IPS-18a (cell line): ENCODE results near the gene MMP15.
"Not testable (repeated sequence)": the region's sequence is repeated elsewhere in the genome, so short reads cannot be mapped to it uniquely, and the experiment has no call there.

Source experiments
- H3K27ac ChIP-seq: one replicate; pipeline ENCODE4 v1.5.1; 2013; ENCODE audit warnings: low read length
- H3K27me3 ChIP-seq: one replicate; pipeline ENCODE4 v1.6.1; 2013; ENCODE audit warnings: mild to moderate bottlenecking, low read length; ENCODE audit not compliant: control insufficient read depth, insufficient read depth
- H3K36me3 ChIP-seq: one replicate; pipeline ENCODE4 v1.6.1; 2013; ENCODE audit warnings: low read depth, low read length; ENCODE audit not compliant: control insufficient read depth
- H3K4me1 ChIP-seq: one replicate; pipeline ENCODE4 v1.6.1; 2013; ENCODE audit warnings: low read depth, low read length; ENCODE audit not compliant: control insufficient read depth
- H3K4me3 ChIP-seq: one replicate; pipeline ENCODE4 v1.5.1; 2013; ENCODE audit warnings: low read length
- H3K9ac ChIP-seq: one replicate; pipeline ENCODE4 v1.6.1; 2013; ENCODE audit warnings: mild to moderate bottlenecking, low read length, moderate library complexity
- H3K9me3 ChIP-seq: one replicate; pipeline ENCODE4 v1.6.1; 2013; ENCODE audit warnings: low read depth, low read length; ENCODE audit not compliant: control insufficient read depth

MMP15 gene

GRCh38 chr16:57997528-57998265, 27.9 kb upstream of the MMP15 start:
- no peaks in the 10 kb centered on the region for H3K36me3 ChIP-seq
- no peak overlapping the region for H3K9ac ChIP-seq
- no peak overlapping the region for H3K27ac ChIP-seq
- no peaks in the 10 kb centered on the region for H3K9me3 ChIP-seq
- H3K27me3 ChIP-seq: no peaks in the 10 kb centered on the region
- peaks cover 12% of the 10 kb centered on the region for H3K4me1 ChIP-seq
- H3K4me3 ChIP-seq: no peak overlapping the region

DNA sequence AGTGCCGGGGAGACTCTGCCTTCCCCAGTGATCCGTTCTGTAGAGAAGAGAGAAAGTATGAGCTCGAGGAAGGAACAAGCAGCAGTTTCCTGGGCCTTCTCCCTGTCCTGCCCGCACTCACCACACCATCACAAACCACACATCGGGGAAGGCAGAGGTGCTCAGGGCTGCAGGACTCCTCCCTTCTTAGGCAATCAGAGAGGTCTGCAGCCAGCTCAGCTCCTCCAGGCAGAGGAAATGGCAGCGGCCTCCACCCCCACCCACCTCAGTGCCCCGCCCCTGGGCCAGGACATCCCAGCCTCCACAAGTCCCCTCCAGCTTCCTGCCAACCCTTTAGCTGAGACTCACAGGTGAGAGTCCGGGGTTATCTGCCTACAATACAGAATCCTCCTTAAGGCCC, 27.1 kb upstream of the MMP15 start:
- no peaks in the 10 kb centered on the region for H3K36me3 ChIP-seq
- no peak overlapping the region for H3K9ac ChIP-seq
- no peaks in the 10 kb centered on the region for H3K9me3 ChIP-seq
- H3K4me3 ChIP-seq: no peak overlapping the region
- H3K4me1 ChIP-seq: peaks cover 12% of the 10 kb centered on the region
- H3K27me3 ChIP-seq: no peaks in the 10 kb centered on the region
- no peak overlapping the region for H3K27ac ChIP-seq

DNA sequence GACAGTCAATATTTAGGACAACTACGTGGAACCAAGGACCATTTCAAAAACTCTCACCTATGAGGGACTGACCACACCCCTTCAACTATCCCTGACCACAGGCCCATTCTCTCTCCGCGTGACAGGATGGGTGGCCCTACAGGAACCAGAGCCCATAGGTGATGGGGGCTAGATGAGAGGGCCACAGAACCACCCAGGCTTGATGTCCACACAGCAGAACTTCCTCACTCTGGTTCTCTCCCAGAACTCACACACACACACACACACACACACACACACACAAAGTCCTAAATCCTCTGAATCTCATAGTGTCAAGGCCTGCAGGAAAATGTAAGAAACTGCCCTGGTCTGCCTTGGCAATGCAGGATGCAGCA, 26.6 kb upstream of the MMP15 start:
- Histone ChIP-seq H3K4me3 (no peak overlapping the region), H3K27ac (no peak overlapping the region), H3K36me3 (no peaks in the 10 kb centered on the region), H3K4me1 (peaks cover 12% of the 10 kb centered on the region), H3K9me3 (no peaks in the 10 kb centered on the region), H3K9ac (no peak overlapping the region), H3K27me3 (no peaks in the 10 kb centered on the region)

DNA sequence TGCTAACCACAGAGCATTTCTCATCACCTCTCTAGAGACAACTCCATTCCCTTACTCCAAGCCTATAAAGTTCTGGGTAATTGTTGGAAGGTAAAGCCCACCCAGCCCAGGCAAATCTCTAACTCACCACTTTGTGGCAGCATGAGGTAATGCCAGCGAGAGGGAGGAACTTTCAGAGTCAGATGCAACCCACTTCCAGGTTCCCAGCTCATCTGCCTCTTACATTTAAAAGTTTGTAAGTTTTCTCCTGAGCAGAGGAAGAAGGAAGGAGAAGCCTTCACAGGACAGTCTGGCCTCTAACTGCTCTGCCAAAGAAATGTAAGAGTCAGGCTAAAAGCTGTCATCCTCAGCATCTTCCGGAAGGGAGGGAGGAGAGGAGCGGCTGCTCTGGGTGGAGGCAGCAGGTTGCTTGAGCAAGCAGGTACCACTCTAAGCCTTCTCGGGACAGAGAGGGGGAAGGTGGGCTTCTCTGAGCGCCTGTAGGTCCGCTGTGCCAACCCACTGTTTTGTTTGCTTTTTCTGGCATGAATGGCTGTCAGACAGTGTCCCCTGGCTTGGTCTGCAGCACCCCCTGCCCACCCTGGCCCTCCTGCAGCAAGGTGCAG, 26.1 kb upstream of the MMP15 start:
- Histone ChIP-seq H3K9ac (no peak overlapping the region), H3K4me3 (peak overlapping the region; percentile 58), H3K36me3 (no peaks in the 10 kb centered on the region), H3K27ac (no peak overlapping the region), H3K4me1 (peaks cover 12% of the 10 kb centered on the region), H3K9me3 (no peaks in the 10 kb centered on the region), H3K27me3 (no peaks in the 10 kb centered on the region)

GRCh38 chr16:57999971-58000705, 25.4 kb upstream of the MMP15 start, which contains the start of gene ZNF319:
TSS of gene ZNF319 (minus strand) at chr16:58000672. CDS start at chr16:57998265, 2,407 bp downstream.
- no peaks in the 10 kb centered on the region for H3K36me3 ChIP-seq
- peak within 1 kb of the TSS; percentile 62 for H3K9ac ChIP-seq
- H3K9me3 ChIP-seq: no peaks in the 10 kb centered on the region
- no peaks in the 10 kb centered on the region for H3K27me3 ChIP-seq
- H3K27ac ChIP-seq: no peak within 1 kb of the TSS
- H3K4me3 ChIP-seq: peak within 1 kb of the TSS; percentile 78
- peaks cover 12% of the 10 kb centered on the region for H3K4me1 ChIP-seq

DNA sequence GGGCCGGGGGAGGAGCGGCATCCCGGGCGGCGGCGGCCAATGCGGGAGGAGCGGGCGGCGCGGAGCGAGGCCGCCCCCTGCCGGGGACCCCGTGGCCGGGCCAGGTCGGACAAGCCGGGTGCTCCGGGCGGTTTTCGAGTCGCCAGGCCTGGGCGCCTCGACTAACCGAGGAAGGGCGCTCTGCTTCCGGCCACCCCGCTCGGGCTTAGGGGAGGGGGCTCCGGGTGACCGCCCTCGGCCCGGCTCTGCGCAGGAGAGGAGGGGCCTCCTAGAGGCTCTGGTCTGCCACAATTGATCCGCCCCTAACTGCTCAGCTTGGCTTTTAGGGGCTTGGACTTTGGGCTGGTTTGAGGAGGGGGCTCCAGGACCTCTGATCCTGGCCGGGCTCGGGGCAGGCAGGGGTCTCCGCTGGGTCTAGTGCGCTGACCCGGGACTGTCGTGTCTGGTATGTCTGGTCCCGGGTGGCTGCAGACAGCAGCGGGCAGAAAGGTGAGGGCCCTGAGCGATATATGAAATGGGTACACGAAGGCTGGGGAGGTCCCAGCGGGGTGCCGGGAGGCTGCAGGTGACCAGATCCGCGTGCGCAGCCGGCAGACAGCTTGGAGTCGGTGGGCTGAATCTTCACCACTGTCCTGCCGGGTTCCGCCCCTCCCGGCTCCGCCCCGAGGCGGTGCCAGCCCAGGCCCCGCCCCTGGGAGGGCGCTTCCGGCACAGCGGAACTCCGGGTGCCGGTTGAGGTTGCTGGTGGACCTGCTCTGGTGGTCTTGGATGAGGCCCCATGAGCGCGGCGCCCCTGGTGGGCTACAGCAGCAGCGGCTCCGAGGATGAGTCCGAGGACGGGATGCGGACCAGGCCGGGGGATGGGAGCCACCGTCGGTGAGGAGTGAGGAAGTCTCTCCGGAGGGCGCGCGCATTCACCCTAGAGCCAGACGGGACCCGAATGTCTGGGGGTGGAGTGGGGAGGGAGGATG, 24.6 kb upstream of the MMP15 start, which contains the start of gene USB1:
Gene USB1, plus strand, starts transcription at position 702 of the 971 bp plus-strand sequence. Its CDS starts 77 bp downstream, at position 779.
- H3K27me3 ChIP-seq: no peaks in the 10 kb centered on the region
- peak within 1 kb of the TSS; percentile 78 for H3K4me3 ChIP-seq
- no peaks in the 10 kb centered on the region for H3K36me3 ChIP-seq
- no peak within 1 kb of the TSS for H3K27ac ChIP-seq
- peak within 1 kb of the TSS; percentile 62 for H3K9ac ChIP-seq
- peaks cover 12% of the 10 kb centered on the region for H3K4me1 ChIP-seq
- no peaks in the 10 kb centered on the region for H3K9me3 ChIP-seq

DNA sequence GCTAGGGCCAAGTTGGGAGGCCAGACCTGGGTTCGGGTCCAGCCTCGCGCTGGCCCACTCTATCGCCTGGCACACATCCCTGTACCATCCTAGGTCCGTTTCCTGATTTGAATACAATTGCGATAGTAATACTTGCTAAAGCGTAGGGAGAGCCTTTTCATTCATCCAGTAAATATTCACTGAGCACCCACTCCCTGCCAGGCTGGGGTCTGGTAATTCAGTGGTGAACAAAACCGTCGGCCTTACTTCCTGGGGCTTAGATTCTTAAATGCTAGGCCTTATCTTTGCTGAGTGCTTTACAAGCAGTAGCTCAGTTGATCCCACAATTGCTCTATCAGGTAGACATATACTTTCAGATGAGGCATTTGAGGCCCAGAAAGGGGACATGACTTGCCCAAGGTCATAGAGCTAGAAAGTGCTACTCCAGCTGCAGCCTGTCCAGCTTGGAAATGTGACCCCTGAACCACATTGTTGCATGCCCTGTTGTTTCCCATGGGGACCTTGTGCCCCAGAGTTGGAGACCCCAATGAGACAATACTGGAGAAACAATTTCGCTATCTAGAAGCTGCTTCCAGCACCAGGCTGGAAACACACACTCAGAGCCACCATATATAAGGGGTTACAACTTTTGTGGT, 23.7 kb upstream of the MMP15 start:
- Histone ChIP-seq H3K9me3 (no peaks in the 10 kb centered on the region), H3K36me3 (no peaks in the 10 kb centered on the region), H3K27me3 (no peaks in the 10 kb centered on the region), H3K4me1 (peaks cover 12% of the 10 kb centered on the region), H3K27ac (no peak overlapping the region), H3K4me3 (peak overlapping the region; percentile 78), H3K9ac (peak overlapping the region; percentile 62)

DNA sequence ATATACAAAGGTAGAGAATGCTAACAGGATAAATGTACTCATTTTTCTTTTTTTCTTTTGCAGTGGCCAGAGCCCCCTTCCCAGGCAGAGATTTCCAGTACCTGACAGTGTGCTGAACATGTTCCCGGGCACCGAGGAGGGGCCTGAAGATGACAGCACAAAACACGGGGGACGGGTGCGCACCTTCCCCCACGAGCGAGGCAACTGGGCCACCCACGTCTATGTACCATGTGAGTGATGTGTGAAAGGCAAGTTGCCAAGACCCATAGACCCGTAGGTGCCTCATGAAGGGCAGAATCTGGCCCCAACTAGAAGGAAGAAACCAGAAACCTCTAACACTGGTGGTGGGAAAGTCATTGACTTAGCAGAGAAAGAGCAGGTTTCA, 23.1 kb upstream of the MMP15 start:
- peaks cover 12% of the 10 kb centered on the region for H3K4me1 ChIP-seq
- H3K9me3 ChIP-seq: no peaks in the 10 kb centered on the region
- no peaks in the 10 kb centered on the region for H3K36me3 ChIP-seq
- H3K27me3 ChIP-seq: no peaks in the 10 kb centered on the region
- no peak overlapping the region for H3K27ac ChIP-seq
- no peak overlapping the region for H3K9ac ChIP-seq
- H3K4me3 ChIP-seq: no peak overlapping the region

GRCh38 chr16:58002936-58003335, 22.6 kb upstream of the MMP15 start:
- H3K36me3 ChIP-seq: no peaks in the 10 kb centered on the region

GRCh38 chr16:58004736-58005135, 20.8 kb upstream of the MMP15 start:
- H3K36me3 ChIP-seq, H3K27ac ChIP-seq, H3K4me1 ChIP-seq: not testable (repeated sequence)

More at GRCh38 chr16:58002936-58003335, 22.6 kb upstream of the MMP15 start:
- no peaks in the 10 kb centered on the region for H3K27me3 ChIP-seq
- H3K9ac ChIP-seq: no peak overlapping the region
- H3K27ac ChIP-seq: no peak overlapping the region
- H3K9me3 ChIP-seq: no peaks in the 10 kb centered on the region
- no peak overlapping the region for H3K4me3 ChIP-seq
- H3K4me1 ChIP-seq: peaks cover 12% of the 10 kb centered on the region

More at GRCh38 chr16:58004736-58005135, 20.8 kb upstream of the MMP15 start:
- not testable (repeated sequence) for H3K9ac ChIP-seq, H3K4me3 ChIP-seq, H3K9me3 ChIP-seq, H3K27me3 ChIP-seq
